Measurements from ENCODE around the gene ZNF570. TPM values are rescaled to one million over a fixed set of nuclear protein-coding genes. Genes with fewer than 3 reads are reported as not detected.

The ZNF570 gene
- total RNA-seq, result 2.2 and 7.5 TPM in 2 replicates

GRCh38 chr19:37468961-37469777 lies at the start of gene ZNF570:
Gene ZNF570 (plus strand): TSS chr19:37469356. CDS start chr19:37470355, 999 bp downstream.

GRCh38 chr19:37466798-37467607 lies 2.2 kb upstream of the ZNF570 start, which contains the start of gene ZNF569:
Gene ZNF569 (minus strand): TSS chr19:37467444. CDS start chr19:37444921, 22,523 bp downstream.

GRCh38 chr19:37506387-37507166 lies 37.4 kb downstream of the ZNF570 start, which contains the start of gene ZNF793:
Gene ZNF793 (plus strand): TSS chr19:37506939. CDS start chr19:37523440, 16,501 bp downstream.

Other genes with a start within 250 kb of the ZNF570 start
- gene ZNF527, start 98.3 kb upstream of the ZNF570 start, total RNA-seq, result 3.4 and 4.3 TPM in 2 replicates
- gene ZNF569, start 1.9 kb upstream of the ZNF570 start, total RNA-seq, result 2.8 and 3.1 TPM in 2 replicates
- gene ZNF793, start 37.6 kb downstream of the ZNF570 start, total RNA-seq, result 1.6 and 2.3 TPM in 2 replicates
- gene ZNF571, start 125.4 kb downstream of the ZNF570 start, total RNA-seq, result 0.97 and 1.6 TPM in 2 replicates
- gene ZNF540, start 125.5 kb downstream of the ZNF570 start, total RNA-seq, result 0.16 and 0.18 TPM in 2 replicates
- gene ZFP30, start 186.1 kb downstream of the ZNF570 start, total RNA-seq, result 5.2 and 9.0 TPM in 2 replicates

Measured in cardiac atrium fibroblast (primary cell).